Neural cell (in vitro differentiated cells): ENCODE measurements around the gene HERC2. TPM values are rescaled to one million over a fixed set of nuclear protein-coding genes. Genes with fewer than 3 reads are reported as not detected.

Experiments used
- H2AFZ ChIP-seq: fragments of 200-600, 300-800 bp; sonication (generic), shearing (Covaris generic); 2 replicates; pipeline ENCODE4 v1.6.0; 2014; ENCODE audit warnings: low read depth, mild to moderate bottlenecking, antibody characterized with exemption, low read length, moderate library complexity
- H3F3A ChIP-seq: fragments of 200-600 bp; shearing (Covaris generic); 2 replicates; pipeline ENCODE4 v1.6.1; 2016; ENCODE audit warnings: mild to moderate bottlenecking, moderate library complexity, mixed read lengths, antibody characterized with exemption, low read length; ENCODE audit not compliant: insufficient read depth, poor library complexity, severe bottlenecking
- H3K27ac ChIP-seq: fragments of 200-600, 300-800 bp; sonication (generic), shearing (Covaris generic); 2 replicates; pipeline ENCODE4 v1.5.1; 2014; ENCODE audit warnings: mild to moderate bottlenecking, low read length, moderate library complexity
- H3K27me3 ChIP-seq: fragments of 300-800, 200-600 bp; sonication (generic), shearing (Covaris generic); 2 replicates; pipeline ENCODE4 v1.6.0; 2014; ENCODE audit warnings: mild to moderate bottlenecking, low read depth, low read length, moderate library complexity; ENCODE audit not compliant: insufficient read depth
- H3K36me3 ChIP-seq: fragments of 300-800, 200-600 bp; sonication (generic), shearing (Covaris generic); 2 replicates; pipeline ENCODE4 v1.5.1; 2014; ENCODE audit warnings: mild to moderate bottlenecking, antibody characterized with exemption, low read length, moderate library complexity; ENCODE audit not compliant: insufficient read depth
- H3K4me2 ChIP-seq: fragments of 300-800, 200-600 bp; sonication (generic), shearing (Covaris generic); 2 replicates; pipeline ENCODE4 v1.6.0; 2014; ENCODE audit warnings: mild to moderate bottlenecking, low read length
- H3K4me3 ChIP-seq: fragments of 300-800, 200-600 bp; sonication (generic), shearing (Covaris generic); 2 replicates; pipeline ENCODE4 v1.5.1; 2014; ENCODE audit warnings: mild to moderate bottlenecking, low read length, moderate library complexity
- H3K79me2 ChIP-seq: fragments of 200-600 bp; shearing (Covaris generic); replicated peaks from 2 replicates; pipeline ENCODE4 v1.6.0; 2014; ENCODE audit warnings: mild to moderate bottlenecking, low read length, moderate library complexity; ENCODE audit not compliant: insufficient read depth
- H3K9ac ChIP-seq: fragments of 300-800, 200-600 bp; sonication (generic), shearing (Covaris generic); 2 replicates; pipeline ENCODE4 v1.6.1; 2016; ENCODE audit warnings: mild to moderate bottlenecking, low read length, mixed read lengths
- H3K9me2 ChIP-seq: fragments of 200-600 bp; shearing (Covaris generic); 2 replicates; pipeline ENCODE4 v1.6.1; 2016; ENCODE audit warnings: mild to moderate bottlenecking, low read length, mixed read lengths; ENCODE audit not compliant: insufficient read depth
- H3K9me3 ChIP-seq: fragments of 200-600, 300-800 bp; sonication (generic), shearing (Covaris generic); 2 replicates; pipeline ENCODE4 v1.6.1; 2016; ENCODE audit warnings: mild to moderate bottlenecking, mixed run types, low read length, moderate library complexity, mixed read lengths
- H4K20me1 ChIP-seq: fragments of 200-600 bp; shearing (Covaris generic); 2 replicates; pipeline ENCODE4 v1.6.1; 2016; ENCODE audit warnings: mild to moderate bottlenecking, mixed run types; ENCODE audit not compliant: insufficient read depth
- CTCF ChIP-seq: fragments of 450-650 bp; IDR thresholded peaks from 2 replicates; pipeline ENCODE4 v1.5.1; 2014; ENCODE audit warnings: antibody characterized with exemption, mild to moderate bottlenecking, moderate library complexity; ENCODE audit not compliant: poor library complexity, severe bottlenecking
- EP300 ChIP-seq: fragments of 450-650 bp; conservative IDR thresholded peaks from 2 replicates; pipeline ENCODE4 v1.6.1; 2014; ENCODE audit warnings: antibody characterized with exemption, mild to moderate bottlenecking, moderate library complexity; ENCODE audit not compliant: poor library complexity, severe bottlenecking
- EZH2 ChIP-seq: fragments of 200-600, 300-800 bp; shearing (Covaris generic), sonication (generic); IDR thresholded peaks from 2 replicates; pipeline ENCODE4 v1.6.1; 2014; ENCODE audit warnings: antibody characterized with exemption, low read length, borderline replicate concordance, mild to moderate bottlenecking; ENCODE audit not compliant: insufficient read depth, poor library complexity, severe bottlenecking
- MXI1 ChIP-seq: fragments of 450-650 bp; conservative IDR thresholded peaks from 2 replicates; pipeline ENCODE4 v1.6.1; 2014; ENCODE audit warnings: antibody characterized with exemption, mild to moderate bottlenecking; ENCODE audit not compliant: poor library complexity, severe bottlenecking
- POLR2AphosphoS5 ChIP-seq: IDR thresholded peaks from 2 replicates; pipeline ENCODE4 v1.6.1; 2012
- RAD21 ChIP-seq: fragments of 450-650 bp; conservative IDR thresholded peaks from 2 replicates; pipeline ENCODE4 v1.6.1; 2014; ENCODE audit warnings: antibody characterized with exemption, mild to moderate bottlenecking, moderate library complexity
- REST ChIP-seq: IDR thresholded peaks from 2 replicates; pipeline ENCODE4 v1.6.1; 2012; ENCODE audit warnings: borderline replicate concordance
- SMC3 ChIP-seq: fragments of 450-650 bp; conservative IDR thresholded peaks from 2 replicates; pipeline ENCODE4 v1.6.1; 2014; ENCODE audit warnings: antibody characterized with exemption, mild to moderate bottlenecking, moderate library complexity; ENCODE audit not compliant: poor library complexity
- TAF1 ChIP-seq: IDR thresholded peaks from 2 replicates; pipeline ENCODE4 v1.6.1; 2012; ENCODE audit warnings: low read depth
- polyA plus RNA-seq: library from polyadenylated mRNA; depleted of rRNA; stranded (reverse); fragments of >200 nt; gene quantifications from 2 replicates; pipeline ENCODE4 v1.2.3, GENCODE V29; 2014

HERC2 gene
- polyA plus RNA-seq, 1 donor from 2014 or later, result 47.3 TPM

GRCh38 chr15:28260722-28261121 lies 61.3 kb downstream of the HERC2 start:
- H3K4me3 ChIP-seq, result no peak overlapping the region
- H3K27ac ChIP-seq, result no peak overlapping the region
- H3K27me3 ChIP-seq, result no peaks in the 10 kb centered on the region
- H3K9me3 ChIP-seq, result no peaks in the 10 kb centered on the region
- no peak for TF ChIP-seq POLR2AphosphoS5
- no peak for TF ChIP-seq REST
- no peak for TF ChIP-seq RAD21
- TF ChIP-seq CTCF, result no peak
- TF ChIP-seq EP300, result no peak
- TF ChIP-seq MXI1, result no peak
- no peak for TF ChIP-seq EZH2
- no peak for TF ChIP-seq TAF1
- no peak for TF ChIP-seq SMC3
- no peak overlapping the region for H3K4me2 ChIP-seq
- no peaks in the 10 kb centered on the region for H4K20me1 ChIP-seq
- H3K9me2 ChIP-seq, result no peaks in the 10 kb centered on the region
- H2AFZ ChIP-seq, result no peak overlapping the region
- no peaks in the 10 kb centered on the region for H3K36me3 ChIP-seq
- H3K9ac ChIP-seq, result no peak overlapping the region
- H3F3A ChIP-seq, result no peaks in the 10 kb centered on the region
- H3K79me2 ChIP-seq, result peaks cover 3% of the 10 kb centered on the region

- TF ChIP-seq CTCF (no peak), REST (no peak), TAF1 (no peak), POLR2AphosphoS5 (no peak), EP300 (no peak)
- Histone ChIP-seq H3F3A (no peaks in the 10 kb centered on the region), H3K27me3 (no peaks in the 10 kb centered on the region), H3K9me3 (no peaks in the 10 kb centered on the region), H3K9me2 (no peaks in the 10 kb centered on the region), H3K4me2 (no peak overlapping the region), H3K79me2 (peaks cover 3% of the 10 kb centered on the region), H3K36me3 (no peaks in the 10 kb centered on the region), H4K20me1 (no peaks in the 10 kb centered on the region), H2AFZ (no peak overlapping the region), H3K27ac (no peak overlapping the region), H3K4me3 (no peak overlapping the region), H3K9ac (no peak overlapping the region)
These were observed 61.7 kb downstream of the HERC2 start for GRCh38 chr15:28260317-28260716.
